Measurements from ENCODE around the gene PPP1R12C.

The PPP1R12C gene

GRCh38 chr19:55082020-55082851 is 35.2 kb downstream of the PPP1R12C start:
- Histone ChIP-seq H3K9me3 (ENCODE audit: control insufficient read depth in 2 of 2, low read length in 2 of 2) (no peaks in the 10 kb centered on the region), H3K4me3 (ENCODE audit: low read length in 2 of 2) (no peak overlapping the region), H3K36me3 (ENCODE audit: control insufficient read depth in 2 of 2, insufficient read depth in 2 of 2, low read length in 2 of 2) (no peaks in the 10 kb centered on the region), H3K4me1 (ENCODE audit: control insufficient read depth in 2 of 2, insufficient read depth in 2 of 2, low read length in 2 of 2) (peaks cover 21% of the 10 kb centered on the region in 2 donors), H3K9ac (ENCODE audit: low read depth in 1 of 2, low read length in 2 of 2) (no peak overlapping the region), H3K27me3 (ENCODE audit: control insufficient read depth in 2 of 2, insufficient read depth in 2 of 2, low read length in 2 of 2) (peaks cover 2% of the 10 kb centered on the region in 2 donors), H3K27ac (ENCODE audit: low read depth in 2 of 2, low read length in 2 of 2) (no peak overlapping the region)

- Histone ChIP-seq H3K27me3 (ENCODE audit: control insufficient read depth in 2 of 2, insufficient read depth in 2 of 2, low read length in 2 of 2) (peaks cover 2% of the 10 kb centered on the region in 2 donors), H3K4me1 (ENCODE audit: control insufficient read depth in 2 of 2, insufficient read depth in 2 of 2, low read length in 2 of 2) (peaks cover 17 to 20% of the 10 kb centered on the region in 2 donors), H3K9me3 (ENCODE audit: control insufficient read depth in 2 of 2, low read length in 2 of 2) (no peaks in the 10 kb centered on the region), H3K9ac (ENCODE audit: low read depth in 1 of 2, low read length in 2 of 2) (no peak overlapping the region), H3K4me3 (ENCODE audit: low read length in 2 of 2) (peak overlapping the region in 1 of 2 donors; percentile 20), H3K27ac (ENCODE audit: low read depth in 2 of 2, low read length in 2 of 2) (no peak overlapping the region), H3K36me3 (ENCODE audit: control insufficient read depth in 2 of 2, insufficient read depth in 2 of 2, low read length in 2 of 2) (no peaks in the 10 kb centered on the region)
Measured at GRCh38 chr19:55081770-55082019, 35.7 kb downstream of the PPP1R12C start.

DNA sequence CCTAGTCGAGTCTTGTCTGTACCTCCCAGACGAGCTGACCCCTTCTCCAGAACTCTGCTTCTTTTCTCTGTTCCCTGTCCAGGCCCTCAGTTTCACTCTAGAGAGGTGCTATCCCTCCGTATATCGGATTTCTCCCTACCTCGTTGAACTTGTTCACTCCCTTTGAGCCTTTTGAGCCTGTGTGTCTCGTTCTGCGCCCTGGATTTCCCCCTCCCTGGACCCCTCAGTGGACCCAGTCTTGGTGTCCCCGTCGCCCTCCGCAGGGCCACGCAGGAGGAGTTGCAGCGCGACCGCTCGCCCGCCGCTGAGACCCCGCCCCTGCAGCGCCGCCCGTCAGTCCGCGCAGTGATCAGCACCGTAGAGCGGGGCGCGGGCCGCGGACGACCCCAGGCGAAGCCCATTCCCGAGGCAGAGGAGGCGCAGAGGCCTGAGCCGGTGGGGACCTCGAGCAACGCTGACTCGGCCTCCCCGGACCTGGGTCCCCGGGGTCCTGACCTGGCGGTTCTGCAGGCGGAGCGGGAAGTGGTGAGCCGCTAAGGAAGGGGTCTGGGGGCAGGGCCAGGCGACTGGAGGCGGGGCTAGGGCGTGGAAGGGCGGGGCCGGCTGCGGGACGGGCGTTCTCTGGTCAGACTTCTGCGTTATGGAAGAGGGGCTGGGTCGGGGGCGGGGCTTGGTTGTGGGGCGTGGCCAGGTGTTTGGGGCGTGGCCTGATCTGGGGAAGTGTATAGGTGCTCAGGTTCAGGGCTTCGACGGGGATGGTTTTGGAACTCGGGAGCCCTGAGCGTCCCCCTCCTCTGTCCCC is 36.3 kb downstream of the PPP1R12C start:
- peak overlapping the region; percentile 78 to 79 for H3K9ac ChIP-seq (ENCODE audit: low read depth in 1 of 2, low read length in 2 of 2)
- peaks cover 18 to 20% of the 10 kb centered on the region in 2 donors for H3K4me1 ChIP-seq (ENCODE audit: control insufficient read depth in 2 of 2, insufficient read depth in 2 of 2, low read length in 2 of 2)
- H3K4me3 ChIP-seq (ENCODE audit: low read length in 2 of 2), result peak overlapping the region; percentile 70 to 73
- no peaks in the 10 kb centered on the region for H3K36me3 ChIP-seq (ENCODE audit: control insufficient read depth in 2 of 2, insufficient read depth in 2 of 2, low read length in 2 of 2)
- peak overlapping the region; percentile 93 to 95 for H3K27ac ChIP-seq (ENCODE audit: low read depth in 2 of 2, low read length in 2 of 2)
- no peaks in the 10 kb centered on the region for H3K9me3 ChIP-seq (ENCODE audit: control insufficient read depth in 2 of 2, low read length in 2 of 2)
- peaks cover 2% of the 10 kb centered on the region in 2 donors for H3K27me3 ChIP-seq (ENCODE audit: control insufficient read depth in 2 of 2, insufficient read depth in 2 of 2, low read length in 2 of 2)

- H3K27me3 ChIP-seq (ENCODE audit: control insufficient read depth in 2 of 2, insufficient read depth in 2 of 2, low read length in 2 of 2), result peaks cover 2% of the 10 kb centered on the region in 2 donors
- H3K9me3 ChIP-seq (ENCODE audit: control insufficient read depth in 2 of 2, low read length in 2 of 2), result no peaks in the 10 kb centered on the region
- H3K27ac ChIP-seq (ENCODE audit: low read depth in 2 of 2, low read length in 2 of 2), result peak overlapping the region; percentile 93 to 95
- peak overlapping the region; percentile 70 to 73 for H3K4me3 ChIP-seq (ENCODE audit: low read length in 2 of 2)
- peak overlapping the region; percentile 78 to 79 for H3K9ac ChIP-seq (ENCODE audit: low read depth in 1 of 2, low read length in 2 of 2)
- H3K36me3 ChIP-seq (ENCODE audit: control insufficient read depth in 2 of 2, insufficient read depth in 2 of 2, low read length in 2 of 2), result no peaks in the 10 kb centered on the region
- peaks cover 20 to 21% of the 10 kb centered on the region in 2 donors for H3K4me1 ChIP-seq (ENCODE audit: control insufficient read depth in 2 of 2, insufficient read depth in 2 of 2, low read length in 2 of 2)
Measured at GRCh38 chr19:55080121-55080967, 37.1 kb downstream of the PPP1R12C start.

DNA sequence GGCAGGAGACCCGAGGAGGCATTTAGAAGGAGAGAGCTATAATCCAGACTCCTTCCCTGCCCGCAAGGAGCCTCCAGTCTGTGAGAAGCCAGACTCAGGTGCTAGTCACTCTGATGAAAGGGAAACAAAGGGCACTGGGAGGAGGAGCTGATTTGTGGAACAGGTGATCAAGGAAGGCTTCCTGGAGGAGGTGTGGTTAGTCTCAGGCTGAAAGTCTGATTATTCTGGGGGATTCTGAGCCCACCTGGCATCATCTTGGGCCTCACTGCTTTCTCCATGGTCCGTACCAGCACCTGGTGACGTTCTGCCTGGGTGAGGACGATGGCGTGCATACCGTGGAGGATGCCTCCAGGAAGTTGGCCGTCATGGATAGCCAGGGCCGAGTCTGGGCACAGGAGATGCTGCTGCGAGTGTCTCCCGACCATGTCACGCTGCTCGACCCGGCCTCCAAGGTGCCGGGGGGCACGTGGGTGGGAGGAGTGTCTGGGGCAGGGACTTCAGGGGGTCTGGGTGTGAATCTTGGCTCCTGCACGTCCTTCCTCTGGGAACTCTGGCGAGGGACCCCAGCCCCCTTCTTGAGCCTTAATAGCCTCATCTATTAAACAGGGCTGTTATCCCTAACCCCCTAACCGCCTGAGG is 37.9 kb downstream of the PPP1R12C start:
- Histone ChIP-seq H3K27ac (ENCODE audit: low read depth in 2 of 2, low read length in 2 of 2) (peak overlapping the region; percentile 93 to 95), H3K4me1 (ENCODE audit: control insufficient read depth in 2 of 2, insufficient read depth in 2 of 2, low read length in 2 of 2) (peaks cover 20 to 25% of the 10 kb centered on the region in 2 donors), H3K9ac (ENCODE audit: low read depth in 1 of 2, low read length in 2 of 2) (peak overlapping the region in 1 of 2 donors; percentile 4), H3K4me3 (ENCODE audit: low read length in 2 of 2) (peak overlapping the region; percentile 26 to 73), H3K36me3 (ENCODE audit: control insufficient read depth in 2 of 2, insufficient read depth in 2 of 2, low read length in 2 of 2) (no peaks in the 10 kb centered on the region), H3K27me3 (ENCODE audit: control insufficient read depth in 2 of 2, insufficient read depth in 2 of 2, low read length in 2 of 2) (peaks cover 2% of the 10 kb centered on the region in 2 donors), H3K9me3 (ENCODE audit: control insufficient read depth in 2 of 2, low read length in 2 of 2) (no peaks in the 10 kb centered on the region)

DNA sequence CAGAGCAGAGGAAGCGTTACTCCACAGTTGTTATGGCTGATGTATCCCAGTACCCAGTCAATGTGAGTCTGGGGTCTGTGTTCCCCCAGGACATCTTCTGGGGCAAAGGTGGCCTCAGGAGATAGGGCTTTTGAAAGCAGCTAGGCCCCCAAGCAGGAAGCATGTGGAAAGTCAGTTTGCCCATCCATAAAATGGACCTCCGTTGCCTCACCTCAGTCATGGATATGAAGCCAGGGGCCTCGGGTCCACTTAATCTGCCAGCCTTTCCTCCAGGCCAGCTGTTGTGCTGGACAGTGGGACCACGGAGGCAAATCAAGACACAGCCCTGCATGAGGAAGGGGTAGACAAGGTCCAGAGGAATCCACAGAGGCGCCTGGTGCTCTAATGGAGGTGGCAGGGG is 38.4 kb downstream of the PPP1R12C start:
- H3K9me3 ChIP-seq (ENCODE audit: control insufficient read depth in 2 of 2, low read length in 2 of 2), result no peaks in the 10 kb centered on the region
- H3K4me3 ChIP-seq (ENCODE audit: low read length in 2 of 2), result no peak overlapping the region
- peaks cover 20 to 25% of the 10 kb centered on the region in 2 donors for H3K4me1 ChIP-seq (ENCODE audit: control insufficient read depth in 2 of 2, insufficient read depth in 2 of 2, low read length in 2 of 2)
- H3K27ac ChIP-seq (ENCODE audit: low read depth in 2 of 2, low read length in 2 of 2), result no peak overlapping the region
- peaks cover 0 to 2% of the 10 kb centered on the region in 2 donors for H3K27me3 ChIP-seq (ENCODE audit: control insufficient read depth in 2 of 2, insufficient read depth in 2 of 2, low read length in 2 of 2)
- no peaks in the 10 kb centered on the region for H3K36me3 ChIP-seq (ENCODE audit: control insufficient read depth in 2 of 2, insufficient read depth in 2 of 2, low read length in 2 of 2)
- H3K9ac ChIP-seq (ENCODE audit: low read depth in 1 of 2, low read length in 2 of 2), result no peak overlapping the region

- Histone ChIP-seq H3K27ac (ENCODE audit: low read depth in 2 of 2, low read length in 2 of 2) (no peak overlapping the region), H3K9me3 (ENCODE audit: control insufficient read depth in 2 of 2, low read length in 2 of 2) (no peaks in the 10 kb centered on the region), H3K4me3 (ENCODE audit: low read length in 2 of 2) (no peak overlapping the region), H3K36me3 (ENCODE audit: control insufficient read depth in 2 of 2, insufficient read depth in 2 of 2, low read length in 2 of 2) (no peaks in the 10 kb centered on the region), H3K9ac (ENCODE audit: low read depth in 1 of 2, low read length in 2 of 2) (no peak overlapping the region), H3K4me1 (ENCODE audit: control insufficient read depth in 2 of 2, insufficient read depth in 2 of 2, low read length in 2 of 2) (peaks cover 18 to 25% of the 10 kb centered on the region in 2 donors), H3K27me3 (ENCODE audit: control insufficient read depth in 2 of 2, insufficient read depth in 2 of 2, low read length in 2 of 2) (peaks cover 0 to 2% of the 10 kb centered on the region in 2 donors)
Measured at GRCh38 chr19:55077106-55077505, 40.3 kb downstream of the PPP1R12C start.

GRCh38 chr19:55076321-55076720 is 41.1 kb downstream of the PPP1R12C start:
- Histone ChIP-seq H3K27me3 (ENCODE audit: control insufficient read depth in 2 of 2, insufficient read depth in 2 of 2, low read length in 2 of 2) (peaks cover 0 to 2% of the 10 kb centered on the region in 2 donors), H3K4me3 (ENCODE audit: low read length in 2 of 2) (peak overlapping the region in 1 of 2 donors; percentile 58), H3K9me3 (ENCODE audit: control insufficient read depth in 2 of 2, low read length in 2 of 2) (no peaks in the 10 kb centered on the region)

DNA sequence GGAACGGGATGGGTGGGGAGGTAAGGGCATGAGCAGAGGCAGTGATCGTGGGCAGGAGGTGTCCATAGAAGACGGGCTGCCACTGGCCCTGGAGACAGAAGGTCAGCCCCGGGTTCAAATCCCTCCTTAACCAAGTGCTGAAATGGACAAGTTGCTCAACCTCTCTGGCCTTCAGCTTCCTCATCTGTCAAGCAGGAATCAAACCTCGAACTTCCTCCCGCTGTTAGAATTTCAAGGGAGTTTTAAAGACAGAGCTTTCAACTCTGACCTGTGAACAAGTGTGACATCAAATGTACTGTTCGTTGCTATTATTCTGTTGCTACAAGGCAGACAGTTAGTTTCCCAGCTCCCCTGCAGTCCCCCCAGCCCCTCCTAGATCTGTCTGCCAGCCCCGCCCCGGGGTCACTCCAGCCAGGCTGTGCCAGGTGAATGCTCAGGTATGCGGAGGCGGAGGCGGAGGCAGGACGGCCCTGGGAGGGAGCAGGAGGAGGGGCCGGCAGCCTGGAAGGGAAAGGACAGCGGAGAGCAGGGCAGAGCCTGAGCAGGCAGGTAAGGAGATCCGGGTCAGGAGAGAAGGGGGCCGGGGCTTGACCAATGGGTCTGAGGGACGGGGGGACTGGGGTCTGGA is 42.0 kb downstream of the PPP1R12C start, which contains the start of gene EPS8L1:
EPS8L1 (plus strand) TSS at position 499 of the 628 bp plus-strand sequence. CDS start 576 bp downstream, outside the sequence.
- H3K9ac ChIP-seq (ENCODE audit: low read depth in 1 of 2, low read length in 2 of 2), result peak within 1 kb of the TSS in 1 of 2 donors; percentile 77
- peak within 1 kb of the TSS; percentile 26 to 58 for H3K4me3 ChIP-seq (ENCODE audit: low read length in 2 of 2)
- peak within 1 kb of the TSS; percentile 52 to 78 for H3K27ac ChIP-seq (ENCODE audit: low read depth in 2 of 2, low read length in 2 of 2)

More at GRCh38 chr19:55076321-55076720, 41.1 kb downstream of the PPP1R12C start:
- peak overlapping the region in 1 of 2 donors; percentile 77 for H3K9ac ChIP-seq (ENCODE audit: low read depth in 1 of 2, low read length in 2 of 2)
- peak overlapping the region in 1 of 2 donors; percentile 78 for H3K27ac ChIP-seq (ENCODE audit: low read depth in 2 of 2, low read length in 2 of 2)
- peaks cover 17 to 33% of the 10 kb centered on the region in 2 donors for H3K4me1 ChIP-seq (ENCODE audit: control insufficient read depth in 2 of 2, insufficient read depth in 2 of 2, low read length in 2 of 2)
- H3K36me3 ChIP-seq (ENCODE audit: control insufficient read depth in 2 of 2, insufficient read depth in 2 of 2, low read length in 2 of 2), result no peaks in the 10 kb centered on the region

More for the DNA sequence above, 42.0 kb downstream of the PPP1R12C start, which contains the start of gene EPS8L1:
- no peaks in the 10 kb centered on the region for H3K9me3 ChIP-seq (ENCODE audit: control insufficient read depth in 2 of 2, low read length in 2 of 2)
- peaks cover 16 to 31% of the 10 kb centered on the region in 2 donors for H3K4me1 ChIP-seq (ENCODE audit: control insufficient read depth in 2 of 2, insufficient read depth in 2 of 2, low read length in 2 of 2)
- no peaks in the 10 kb centered on the region for H3K36me3 ChIP-seq (ENCODE audit: control insufficient read depth in 2 of 2, insufficient read depth in 2 of 2, low read length in 2 of 2)
- peaks cover 0 to 2% of the 10 kb centered on the region in 2 donors for H3K27me3 ChIP-seq (ENCODE audit: control insufficient read depth in 2 of 2, insufficient read depth in 2 of 2, low read length in 2 of 2)
